Fibroblast of lung (primary cell): ENCODE measurements around the gene PGM2.

Experiments
- CTCF ChIP-seq, 2 donors: IDR thresholded peaks in 1 of 2; conservative IDR thresholded peaks in 1 of 2; 1 replicate in 1 of 2; 2 replicates in 1 of 2; pipeline ENCODE4 v1.5.1; 2011 to 2012; ENCODE audit warnings: low read length in 2 of 2, control low read depth in 1 of 2, inconsistent platforms in 1 of 2, low read depth in 1 of 2, mild to moderate bottlenecking in 1 of 2
- EZH2 ChIP-seq: IDR thresholded peaks from 2 replicates; pipeline ENCODE4 v1.5.1; 2012; ENCODE audit warnings: low read length, control low read depth, mild to moderate bottlenecking; ENCODE audit errors: missing control alignments

GRCh38 chr4:37805091-37805490 lies 21.4 kb upstream of the PGM2 start:
- TF ChIP-seq CTCF (conservative IDR thresholded peaks at IDR 0.05 in 1 of 2, IDR thresholded peaks at IDR 0.05 in 1 of 2; ENCODE audit: low read depth in 1 of 2, low read length in 2 of 2) (no peak), EZH2 (no peak)
